K562 (cell line): ENCODE results near the gene GPN3. TPM values are rescaled to one million over a fixed set of nuclear protein-coding genes. Genes with fewer than 3 reads are reported as not detected.

Experiments
- CBFA2T2 ChIP-seq: fragments of 450-650 bp; conservative IDR thresholded peaks from 2 replicates; pipeline ENCODE4 v1.6.1; 2017; ENCODE audit warnings: mild to moderate bottlenecking
- CCNT2 ChIP-seq: IDR thresholded peaks from 2 replicates; pipeline ENCODE4 v1.6.1; 2011; ENCODE audit warnings: borderline replicate concordance, low read depth, mild to moderate bottlenecking, moderate library complexity, mixed read lengths, low read length; ENCODE audit not compliant: insufficient read length; ENCODE audit errors: extremely low read depth
- HMGN3 ChIP-seq: IDR thresholded peaks from 2 replicates; pipeline ENCODE4 v1.6.1; 2011; ENCODE audit warnings: borderline replicate concordance, low read depth, mild to moderate bottlenecking, mixed read lengths, low read length; ENCODE audit not compliant: insufficient read length; ENCODE audit errors: extremely low read depth
- KHSRP ChIP-seq: fragments of 450-650 bp; IDR thresholded peaks from 2 replicates; pipeline ENCODE4 v1.6.1; 2017
- LCOR ChIP-seq: sonication (generic); formaldehyde crosslinking; IDR thresholded peaks from 2 replicates; pipeline ENCODE4 v1.8.0; 2022; ENCODE audit warnings: mild to moderate bottlenecking, missing genetic modification reagents
- MTA1 ChIP-seq: fragments of 450-650 bp; IDR thresholded peaks from 2 replicates; pipeline ENCODE4 v1.6.1; 2017; ENCODE audit warnings: borderline replicate concordance
- NCOA2 ChIP-seq, 2 experiments: fragments of 450-650 bp; IDR thresholded peaks; 2 replicates each; pipeline ENCODE4 v1.6.1; 2018; ENCODE audit warnings: mild to moderate bottlenecking in 2 of 2, moderate library complexity in 1 of 2; ENCODE audit not compliant: partially characterized antibody in 2 of 2
- PHTF2 ChIP-seq: fragments of 250-450 bp; sonication (Bioruptor Pico); IDR thresholded peaks from 2 replicates; pipeline ENCODE4 v1.5.0; 2021; ENCODE audit warnings: mild to moderate bottlenecking
- PTRF ChIP-seq: fragments of 450-650 bp; IDR thresholded peaks from 2 replicates; pipeline ENCODE4 v1.6.1; 2016; ENCODE audit warnings: mild to moderate bottlenecking, missing genetic modification characterization, missing compliant biosample characterization
- SMC3 ChIP-seq: conservative IDR thresholded peaks from 2 replicates; pipeline ENCODE4 v1.6.1; 2011; ENCODE audit warnings: low read depth, low read length, improper control_type of control experiment; ENCODE audit not compliant: insufficient read depth
- SRF ChIP-seq, 2 experiments: fragments of 250-450, 450-650 bp in 1 of 2; sonication (Bioruptor Pico) in 1 of 2; sonication (generic) in 1 of 2; formaldehyde crosslinking; IDR thresholded peaks; 2 replicates each; pipeline versions ENCODE4 v1.5.0 to v1.5.1; 2020 to 2022; ENCODE audit warnings: mild to moderate bottlenecking in 1 of 2, missing genetic modification reagents in 1 of 2
- SUPT5H ChIP-seq: fragments of 450-650 bp; IDR thresholded peaks from 2 replicates; pipeline ENCODE4 v1.6.1; 2016
- TSC22D4 ChIP-seq: fragments of 450-650 bp; IDR thresholded peaks from 2 replicates; pipeline ENCODE4 v1.6.1; 2016; ENCODE audit warnings: missing genetic modification characterization, missing biosample characterization, control low read depth
- XRCC3 ChIP-seq: fragments of 450-650 bp; IDR thresholded peaks from 2 replicates; pipeline ENCODE4 v1.6.1; 2017; ENCODE audit warnings: mild to moderate bottlenecking, moderate library complexity
- ZNF133 ChIP-seq: fragments of 250-450 bp; sonication (Bioruptor Pico); IDR thresholded peaks from 2 replicates; pipeline ENCODE4 v1.4.0; 2020; ENCODE audit warnings: mild to moderate bottlenecking
- ZNF174 ChIP-seq: fragments of 250-450 bp; sonication (Bioruptor Pico); IDR thresholded peaks from 2 replicates; pipeline ENCODE4 v1.4.0; 2020; ENCODE audit warnings: mild to moderate bottlenecking
- ZNF282 ChIP-seq: sonication (generic); formaldehyde crosslinking; IDR thresholded peaks from 2 replicates; pipeline ENCODE4 v1.8.1; 2023; ENCODE audit warnings: missing genetic modification reagents
- ZNF589 ChIP-seq: fragments of 200-800 bp; sonication (Bioruptor generic); IDR thresholded peaks from 2 replicates; pipeline ENCODE4 v1.6.1; 2016; ENCODE audit warnings: low read depth, missing genetic modification characterization, missing compliant biosample characterization
- ZSCAN29 ChIP-seq: fragments of 450-650 bp; IDR thresholded peaks from 2 replicates; pipeline ENCODE4 v1.6.1; 2017
- polyA plus RNA-seq, 8 experiments: library from polyadenylated mRNA; depleted of rRNA in 4 of 8; stranded (reverse) in 5 of 8; unstranded in 3 of 8; fragments of >200 nt; fragmentation: Nextera tagmentation in 2 of 8; fragmentation: Illumina TruSeq in 1 of 8; extraction: Ambion mirVana in 2 of 8; extraction: Trizol in 1 of 8; gene quantifications; 2 replicates each; pipeline versions ENCODE4 v1.2.1 to v1.2.3, GENCODE V29; 2011 to 2014; ENCODE audit warnings: inconsistent platforms in 1 of 8, missing spikeins in 1 of 8
- total RNA-seq, 7 experiments: library from RNA; depleted of rRNA in 6 of 7; stranded (reverse); fragments of >200 nt in 6 of 7; fragmentation: Illumina TruSeq in 2 of 7; extraction: Trizol in 2 of 7; gene quantifications; 2 replicates each; pipeline versions ENCODE4 v1.2.1 to v1.2.3, GENCODE V29; 2011 to 2021; ENCODE audit warnings: low replicate concordance in 1 of 7
- TF ChIP-seq, protein P1 (sequence below), 2 experiments: IDR thresholded peaks; 2 replicates each; pipeline ENCODE4 v1.6.1; 2011; ENCODE audit warnings: borderline replicate concordance in 1 of 2, control low read depth in 1 of 2, low read depth in 1 of 2, low read length in 1 of 2, mild to moderate bottlenecking in 1 of 2, mixed read lengths in 1 of 2, moderate library complexity in 1 of 2; ENCODE audit not compliant: insufficient read depth in 1 of 2, insufficient read length in 1 of 2, poor library complexity in 1 of 2, severe bottlenecking in 1 of 2; ENCODE audit errors: extremely low read depth in 1 of 2
- TF ChIP-seq, protein P2 (sequence below): fragments of 250-450 bp; sonication (Bioruptor Pico); IDR thresholded peaks from 2 replicates; pipeline ENCODE4 v1.9.0; 2021; ENCODE audit warnings: mild to moderate bottlenecking, inconsistent platforms
- TF ChIP-seq, protein P3 (sequence below): fragments of 250-450 bp; sonication (Bioruptor Pico); IDR thresholded peaks from 2 replicates; pipeline ENCODE4 v1.9.0; 2021; ENCODE audit warnings: mild to moderate bottlenecking
- TF ChIP-seq, protein P4 (sequence below): fragments of 450-650 bp; IDR thresholded peaks from 2 replicates; pipeline ENCODE4 v1.6.1; 2014; ENCODE audit warnings: low read depth, mild to moderate bottlenecking, moderate library complexity, borderline replicate concordance

GPN3 gene
- total and polyA plus RNA-seq, 9 of the 15 experiments (the other 6 are each of a cell fraction or from before 2014, with no cell fraction given) = 35.8 to 123 (median 64.2) TPM

DNA sequence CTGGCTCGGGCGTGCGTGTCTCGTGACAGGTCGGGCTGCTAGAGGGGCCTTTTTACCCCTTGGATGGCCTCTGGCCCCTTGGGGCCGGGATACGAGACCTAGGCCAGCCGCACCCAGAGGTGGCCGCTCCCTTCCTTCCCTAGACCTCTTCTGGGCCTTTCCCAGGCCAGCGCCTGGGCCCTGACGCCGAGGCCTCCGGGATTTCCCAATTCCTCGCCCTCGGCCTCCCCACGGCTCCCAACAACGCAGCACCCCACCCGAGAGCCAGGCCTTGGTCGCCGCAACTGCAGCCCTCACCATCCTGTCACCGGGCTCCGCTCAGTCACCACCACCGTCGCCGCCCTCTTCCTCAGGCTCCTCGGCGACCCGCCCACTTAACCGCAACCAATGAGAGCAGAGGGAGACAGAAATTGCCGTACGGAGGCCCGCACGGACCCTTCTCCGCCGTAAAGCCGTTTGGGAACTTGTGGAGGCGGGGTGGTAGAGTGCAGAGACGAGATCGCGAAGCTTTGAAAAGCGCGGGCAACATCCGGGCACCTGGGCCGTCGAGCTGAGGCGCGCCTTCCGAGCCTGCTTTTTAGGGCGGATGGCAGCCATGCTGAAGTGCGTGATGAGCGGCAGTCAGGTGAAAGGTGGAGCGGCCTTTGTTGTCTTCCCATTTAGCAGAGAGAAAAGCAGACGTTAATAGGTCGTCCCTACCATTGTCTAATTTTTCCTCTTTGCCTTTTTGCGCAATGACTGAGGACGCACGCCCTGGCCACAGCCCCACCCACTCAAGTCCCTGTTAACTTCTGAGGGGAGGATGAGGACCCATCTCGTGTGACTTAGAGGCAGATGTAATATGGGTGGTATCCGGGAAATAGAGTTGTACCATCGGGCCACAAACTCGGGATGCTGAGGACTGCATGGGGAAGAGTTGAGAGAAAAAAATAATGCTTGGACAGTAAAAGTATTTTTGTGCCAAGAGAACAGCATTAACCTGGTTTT, 34.0 kb upstream of the GPN3 start, which contains the start of the genes RAD9B and VPS29 (continued):
- TF ChIP-seq, protein P1, sequence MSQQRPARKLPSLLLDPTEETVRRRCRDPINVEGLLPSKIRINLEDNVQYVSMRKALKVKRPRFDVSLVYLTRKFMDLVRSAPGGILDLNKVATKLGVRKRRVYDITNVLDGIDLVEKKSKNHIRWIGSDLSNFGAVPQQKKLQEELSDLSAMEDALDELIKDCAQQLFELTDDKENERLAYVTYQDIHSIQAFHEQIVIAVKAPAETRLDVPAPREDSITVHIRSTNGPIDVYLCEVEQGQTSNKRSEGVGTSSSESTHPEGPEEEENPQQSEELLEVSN (IDR thresholded peaks at IDR 0.05; ENCODE audit: borderline replicate concordance in 1 of 2, extremely low read depth in 1 of 2, insufficient read depth in 1 of 2, insufficient read length in 1 of 2, low read depth in 1 of 2, low read length in 1 of 2, poor library complexity in 1 of 2, severe bottlenecking in 1 of 2) = peak; percentile 100
- no peak for TF ChIP-seq ZNF174
- no peak for TF ChIP-seq ZNF133 (CRISPR knock-in tag)
- TF ChIP-seq ZSCAN29 = no peak
- peak; percentile 56 for TF ChIP-seq HMGN3
- no peak for TF ChIP-seq XRCC3
- TF ChIP-seq, protein P2, sequence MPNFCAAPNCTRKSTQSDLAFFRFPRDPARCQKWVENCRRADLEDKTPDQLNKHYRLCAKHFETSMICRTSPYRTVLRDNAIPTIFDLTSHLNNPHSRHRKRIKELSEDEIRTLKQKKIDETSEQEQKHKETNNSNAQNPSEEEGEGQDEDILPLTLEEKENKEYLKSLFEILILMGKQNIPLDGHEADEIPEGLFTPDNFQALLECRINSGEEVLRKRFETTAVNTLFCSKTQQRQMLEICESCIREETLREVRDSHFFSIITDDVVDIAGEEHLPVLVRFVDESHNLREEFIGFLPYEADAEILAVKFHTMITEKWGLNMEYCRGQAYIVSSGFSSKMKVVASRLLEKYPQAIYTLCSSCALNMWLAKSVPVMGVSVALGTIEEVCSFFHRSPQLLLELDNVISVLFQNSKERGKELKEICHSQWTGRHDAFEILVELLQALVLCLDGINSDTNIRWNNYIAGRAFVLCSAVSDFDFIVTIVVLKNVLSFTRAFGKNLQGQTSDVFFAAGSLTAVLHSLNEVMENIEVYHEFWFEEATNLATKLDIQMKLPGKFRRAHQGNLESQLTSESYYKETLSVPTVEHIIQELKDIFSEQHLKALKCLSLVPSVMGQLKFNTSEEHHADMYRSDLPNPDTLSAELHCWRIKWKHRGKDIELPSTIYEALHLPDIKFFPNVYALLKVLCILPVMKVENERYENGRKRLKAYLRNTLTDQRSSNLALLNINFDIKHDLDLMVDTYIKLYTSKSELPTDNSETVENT = peak; percentile 80
- TF ChIP-seq, protein P3, sequence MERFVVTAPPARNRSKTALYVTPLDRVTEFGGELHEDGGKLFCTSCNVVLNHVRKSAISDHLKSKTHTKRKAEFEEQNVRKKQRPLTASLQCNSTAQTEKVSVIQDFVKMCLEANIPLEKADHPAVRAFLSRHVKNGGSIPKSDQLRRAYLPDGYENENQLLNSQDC (CRISPR knock-in tag) = no peak
- peak; percentile 100 for TF ChIP-seq LCOR
- peak; percentile 6 for TF ChIP-seq CCNT2
- no peak for TF ChIP-seq SMC3
- TF ChIP-seq SUPT5H = peak; percentile 96
- no peak for TF ChIP-seq KHSRP
- peak; percentile 99 for TF ChIP-seq ZNF589
- peak in 1 of 2 experiments; percentile 73; a peak in 2 of 4 replicates for TF ChIP-seq SRF (CRISPR knock-in tag; IDR thresholded peaks at IDR 0.05)
- peak; percentile 83; the same call in 1 of the 2 replicates for TF ChIP-seq PTRF
- TF ChIP-seq, protein P4, sequence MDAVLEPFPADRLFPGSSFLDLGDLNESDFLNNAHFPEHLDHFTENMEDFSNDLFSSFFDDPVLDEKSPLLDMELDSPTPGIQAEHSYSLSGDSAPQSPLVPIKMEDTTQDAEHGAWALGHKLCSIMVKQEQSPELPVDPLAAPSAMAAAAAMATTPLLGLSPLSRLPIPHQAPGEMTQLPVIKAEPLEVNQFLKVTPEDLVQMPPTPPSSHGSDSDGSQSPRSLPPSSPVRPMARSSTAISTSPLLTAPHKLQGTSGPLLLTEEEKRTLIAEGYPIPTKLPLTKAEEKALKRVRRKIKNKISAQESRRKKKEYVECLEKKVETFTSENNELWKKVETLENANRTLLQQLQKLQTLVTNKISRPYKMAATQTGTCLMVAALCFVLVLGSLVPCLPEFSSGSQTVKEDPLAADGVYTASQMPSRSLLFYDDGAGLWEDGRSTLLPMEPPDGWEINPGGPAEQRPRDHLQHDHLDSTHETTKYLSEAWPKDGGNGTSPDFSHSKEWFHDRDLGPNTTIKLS = peak; percentile 96
- TF ChIP-seq MTA1 = peak; percentile 69
- TF ChIP-seq ZNF282 (CRISPR knock-in tag) = peak; percentile 96; the same call in 1 of the 2 replicates
- no peak for TF ChIP-seq CBFA2T2
- no peak for TF ChIP-seq PHTF2
- no peak for TF ChIP-seq TSC22D4 (tag)
- TF ChIP-seq NCOA2 (IDR thresholded peaks at IDR 0.05; ENCODE audit: partially characterized antibody in 2 of 2) = no peak
